GM23338 (cell line): ENCODE results near the gene COX10. TPM values are rescaled to one million over a fixed set of nuclear protein-coding genes. Genes with fewer than 3 reads are reported as not detected.

Source experiments
- ATAC-seq: fragments of 200-7000 bp; cut with Tn5 transposase; 3 replicates; pipeline ENCODE4 v1.9.1; 2020
- DNase-seq: peaks from one replicate; pipeline ENCODE4 v3.0.0-alpha.2; 2015; ENCODE audit warnings: low spot score
- H2AFZ ChIP-seq: fragments of 200-600 bp; sonication (generic); 2 replicates; pipeline ENCODE4 v1.8.0; 2016; ENCODE audit warnings: antibody characterized with exemption, mild to moderate bottlenecking, moderate library complexity
- H3F3A ChIP-seq: fragments of 200-600 bp; sonication (generic); replicated peaks from 2 replicates; pipeline ENCODE4 v1.8.0; 2017; ENCODE audit warnings: antibody characterized with exemption, mixed run types, low read depth
- H3K27ac ChIP-seq: fragments of 200-600 bp; sonication (generic); 2 replicates; pipeline ENCODE4 v1.6.1; 2016; ENCODE audit warnings: low read depth
- H3K27me3 ChIP-seq: fragments of 200-600 bp; sonication (generic); 2 replicates; pipeline ENCODE4 v1.8.0; 2016; ENCODE audit warnings: mild to moderate bottlenecking, mixed run types, moderate library complexity; ENCODE audit not compliant: insufficient read depth
- H3K36me3 ChIP-seq: fragments of 200-600 bp; sonication (generic); 2 replicates; pipeline ENCODE4 v1.8.0; 2016; ENCODE audit warnings: mild to moderate bottlenecking; ENCODE audit not compliant: insufficient read depth
- H3K4me1 ChIP-seq: fragments of 200-600 bp; sonication (generic); 2 replicates; pipeline ENCODE4 v1.8.0; 2016; ENCODE audit warnings: mild to moderate bottlenecking, moderate library complexity; ENCODE audit not compliant: insufficient read depth
- H3K4me2 ChIP-seq: fragments of 200-600 bp; sonication (generic); 2 replicates; pipeline ENCODE4 v1.7.1; 2017; ENCODE audit warnings: mixed run types
- H3K4me3 ChIP-seq: fragments of 200-600 bp; sonication (generic); 2 replicates; pipeline ENCODE4 v1.6.1; 2016; ENCODE audit warnings: mixed run types
- H3K79me2 ChIP-seq: fragments of 200-600 bp; sonication (generic); replicated peaks from 2 replicates; pipeline ENCODE4 v1.8.0; 2017; ENCODE audit warnings: mild to moderate bottlenecking; ENCODE audit not compliant: insufficient read depth
- H3K9me2 ChIP-seq: fragments of 200-600 bp; sonication (generic); 2 replicates; pipeline ENCODE4 v1.8.0; 2017; ENCODE audit not compliant: insufficient read depth
- H4K20me1 ChIP-seq: fragments of 200-600 bp; sonication (generic); replicated peaks from 2 replicates; pipeline ENCODE4 v1.8.0; 2017; ENCODE audit warnings: mild to moderate bottlenecking; ENCODE audit not compliant: insufficient read depth
- H3K27ac Mint-ChIP-seq: 2 replicates; pipeline ENCODE4 v1.8.0; 2020; ENCODE audit warnings: inconsistent platforms, mild to moderate bottlenecking, moderate library complexity, mixed read lengths
- H3K27me3 Mint-ChIP-seq: 3 replicates; pipeline ENCODE4 v1.8.0; 2022; ENCODE audit warnings: low read depth, mild to moderate bottlenecking, moderate library complexity, mixed read lengths, inconsistent platforms; ENCODE audit not compliant: insufficient read depth, poor library complexity
- H3K36me3 Mint-ChIP-seq: 3 replicates; pipeline ENCODE4 v1.8.0; 2021; ENCODE audit warnings: low read depth, mild to moderate bottlenecking, inconsistent platforms, moderate library complexity, mixed read lengths
- H3K4me1 Mint-ChIP-seq: 3 replicates; pipeline ENCODE4 v1.8.0; 2020; ENCODE audit warnings: mild to moderate bottlenecking, inconsistent platforms, mixed read lengths
- H3K4me3 Mint-ChIP-seq: 3 replicates; pipeline ENCODE4 v1.8.0; 2021; ENCODE audit warnings: moderate library complexity, mild to moderate bottlenecking, inconsistent platforms, mixed read lengths
- H3K9me3 Mint-ChIP-seq: 3 replicates; pipeline ENCODE4 v1.8.0; 2020; ENCODE audit warnings: moderate library complexity, mild to moderate bottlenecking, inconsistent platforms, mixed read lengths
- CTCF ChIP-seq, 2 experiments: fragments of 200-600 bp in 1 of 2; sonication (generic) in 1 of 2; conservative IDR thresholded peaks; 2 replicates each; pipeline versions ENCODE4 v1.5.1 to v1.6.1; 2016 to 2017; ENCODE audit warnings: antibody characterized with exemption in 2 of 2, low read depth in 2 of 2, mild to moderate bottlenecking in 2 of 2, moderate library complexity in 1 of 2
- EZH2 ChIP-seq: fragments of 200-600 bp; sonication (generic); IDR thresholded peaks from one replicate; pipeline ENCODE4 v1.8.0; 2017; ENCODE audit warnings: antibody characterized with exemption, mild to moderate bottlenecking, low read depth; ENCODE audit not compliant: unreplicated experiment
- POLR2AphosphoS5 ChIP-seq: IDR thresholded peaks from 2 replicates; pipeline ENCODE4 v1.6.1; 2016; ENCODE audit warnings: antibody characterized with exemption, low read depth
- REST ChIP-seq: IDR thresholded peaks from one replicate; pipeline ENCODE4 v1.6.1; 2018; ENCODE audit warnings: antibody characterized with exemption; ENCODE audit not compliant: unreplicated experiment
- STAT1 ChIP-seq: IDR thresholded peaks from one replicate; pipeline ENCODE4 v1.6.1; 2016; ENCODE audit warnings: antibody characterized with exemption; ENCODE audit not compliant: unreplicated experiment
- ZNF114 ChIP-seq: fragments of 250-450 bp; sonication (Bioruptor Pico); IDR thresholded peaks from 2 replicates; pipeline ENCODE4 v1.5.0; 2020; ENCODE audit warnings: mild to moderate bottlenecking, moderate library complexity
- ZNF331 ChIP-seq: fragments of 250-450 bp; sonication (Bioruptor Pico); IDR thresholded peaks from 2 replicates; pipeline ENCODE4 v1.5.0; 2020; ENCODE audit warnings: low read depth, mild to moderate bottlenecking, moderate library complexity
- ZNF462 ChIP-seq: fragments of 250-450 bp; sonication (Bioruptor Pico); IDR thresholded peaks from 2 replicates; pipeline ENCODE4 v1.5.0; 2020; ENCODE audit warnings: mild to moderate bottlenecking, moderate library complexity
- polyA plus RNA-seq: library from polyadenylated mRNA; unstranded; fragments of >200 nt; fragmentation: Nextera tagmentation; extraction: Ambion mirVana; gene quantifications from 2 replicates; pipeline ENCODE4 v1.2.1, GENCODE V29; 2016
- total RNA-seq: library from RNA; depleted of rRNA; stranded (reverse); fragments of >200 nt; shearing (Covaris generic); gene quantifications from 2 replicates; pipeline ENCODE4 v1.2.3, GENCODE V29; 2014

COX10 gene
- total and polyA plus RNA-seq, 2 experiments from 2014 or later = 25.7 to 46.6 TPM

- Mint-ChIP-seq H3K27ac (no peak overlapping the region), H3K9me3 (peaks cover 11% of the 10 kb centered on the region), H3K4me3 (no peak overlapping the region), H3K36me3 (peaks cover 15% of the 10 kb centered on the region), H3K27me3 (peaks cover 7% of the 10 kb centered on the region), H3K4me1 (no peaks in the 10 kb centered on the region; the same call in 2 of the 3 replicates)
- DNase-seq = no peak
- Histone ChIP-seq H3K4me2 (no peak overlapping the region), H3K27ac (no peak overlapping the region), H3K79me2 (no peaks in the 10 kb centered on the region), H3K4me1 (no peaks in the 10 kb centered on the region), H3K27me3 (no peaks in the 10 kb centered on the region), H3K36me3 (no peaks in the 10 kb centered on the region), H4K20me1 (no peaks in the 10 kb centered on the region), H3K9me2 (peaks cover 14% of the 10 kb centered on the region; the same call in 1 of the 2 replicates), H2AFZ (no peak overlapping the region), H3K4me3 (no peak overlapping the region), H3F3A (no peaks in the 10 kb centered on the region)
- ATAC-seq = no peak
- TF ChIP-seq CTCF (conservative IDR thresholded peaks at IDR 0.05; ENCODE audit: low read depth in 2 of 2) (no peak), POLR2AphosphoS5 (no peak), STAT1 (no peak), ZNF114 (CRISPR knock-in tag) (no peak), ZNF331 (CRISPR knock-in tag) (no peak), EZH2 (no peak), REST (no peak), ZNF462 (CRISPR knock-in tag) (no peak)
Measured at GRCh38 chr17:14225254-14225980, 156.1 kb downstream of the COX10 start.
